Measurements from ENCODE around the gene GNB1L. TPM values are rescaled to one million over a fixed set of nuclear protein-coding genes. Genes with fewer than 3 reads are reported as not detected.

Gene GNB1L
- total and polyA plus RNA-seq, 9 of the 15 experiments (the other 6 are each of a cell fraction or from before 2014, with no cell fraction given): 0.56 to 50.5 (median 10.2) TPM

- TF ChIP-seq MITF (IDR thresholded peaks at IDR 0.05) (0 out of 2 replicates have a peak, but pooled peaks have one; percentile 7), ERF (CRISPR knock-in tag; IDR thresholded peaks at IDR 0.05) (peak; percentile 85; the same call in 1 of the 2 replicates), RBFOX2 (IDR thresholded peaks at IDR 0.05; ENCODE audit: low read depth, low read length) (peak; percentile 45; the same call in 1 of the 2 replicates), ILK (tag; IDR thresholded peaks at IDR 0.05; ENCODE audit: borderline replicate concordance, low read depth) (no peak), ZNF41 (CRISPR knock-in tag; conservative IDR thresholded peaks at IDR 0.05) (no peak), CXXC5 (CRISPR knock-in tag; IDR thresholded peaks at IDR 0.05) (peak; percentile 59), DEAF1 (CRISPR knock-in tag; IDR thresholded peaks at IDR 0.05) (no peak), ZBTB40 (IDR thresholded peaks at IDR 0.05) (no peak), ZBTB40 (CRISPR knock-in tag; IDR thresholded peaks at IDR 0.05) (peak; percentile 81), TCF7 (IDR thresholded peaks at IDR 0.05; ENCODE audit: borderline replicate concordance) (no peak), HDAC8 (tag; IDR thresholded peaks at IDR 0.05) (0 out of 2 replicates have a peak, but pooled peaks have one; percentile 50), MYC (IDR thresholded peaks at IDR 0.05; ENCODE audit: low read depth, low read length) (peak; percentile 91), MYC (CRISPR knock-in tag; IDR thresholded peaks at IDR 0.05; ENCODE audit: borderline replicate concordance, low read depth) (peak; percentile 86; the same call in 1 of the 2 replicates), FOSL1 (tag; conservative IDR thresholded peaks at IDR 0.05) (peak; percentile 24; the same call in 1 of the 2 replicates), NFXL1 (CRISPR knock-in tag; IDR thresholded peaks at IDR 0.05) (peak; percentile 77; the same call in 1 of the 2 replicates), SETDB1 (IDR thresholded peaks at IDR 0.05; ENCODE audit: low read length) (peak; percentile 27)
Observed at GRCh38 chr22:19776433-19777031, 78.1 kb downstream of the GNB1L start (continued).
